ENCODE measurements around the gene MYL10. TPM values are rescaled to one million over a fixed set of nuclear protein-coding genes. Genes with fewer than 3 reads are reported as not detected.

Gene MYL10
- total and polyA plus RNA-seq, 2 of the 13 experiments (the other 11 are each of a cell fraction or from before 2014, with no cell fraction given), result not detected

DNA sequence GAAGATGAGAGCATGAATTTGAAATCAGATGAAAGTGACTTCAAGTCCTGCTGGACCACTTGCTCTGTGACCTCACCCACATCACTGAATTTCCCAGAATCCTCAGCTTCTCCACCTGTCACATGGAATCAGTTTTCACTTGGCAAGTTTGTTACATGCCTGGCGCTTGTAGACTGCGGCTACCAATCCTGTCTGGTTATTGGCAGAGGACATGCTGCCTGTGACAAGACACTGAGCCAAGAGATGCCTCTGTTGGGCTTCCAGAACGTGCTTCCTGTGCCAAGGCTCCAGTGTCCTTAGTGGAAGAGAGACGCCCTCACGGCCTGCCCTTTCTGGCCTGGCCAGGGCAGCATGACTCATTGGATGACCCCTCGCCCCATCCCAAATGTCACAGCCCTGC, 4.4 kb upstream of the MYL10 start:
- CTCF ChIA-PET (ENCODE audit: low intra/inter-chr PET ratio, low total read pairs), result no interaction called here
- Histone ChIP-seq H3K4me2 (ENCODE audit: low read depth, low read length) (no peak overlapping the region), H3K4me1 (ENCODE audit: insufficient read depth, low read length) (peaks cover 7% of the 10 kb centered on the region), H3K36me3 (replicated peaks in 1 of 2; ENCODE audit: control insufficient read depth in 1 of 2, insufficient read depth in 2 of 2, low read length in 2 of 2) (no peaks in the 10 kb centered on the region), H2AFZ (ENCODE audit: low read length) (no peak overlapping the region), H3K79me2 (ENCODE audit: insufficient read depth, low read length) (no peaks in the 10 kb centered on the region), H3K27me3 (ENCODE audit: control insufficient read depth in 1 of 2, insufficient read depth in 2 of 2, low read length in 2 of 2) (peaks cover 2 to 37% of the 10 kb centered on the region in 2 experiments; a peak in 3 of 5 replicates), H4K20me1 (ENCODE audit: insufficient read depth, low read length) (no peaks in the 10 kb centered on the region), H3K4me3 (replicated peaks in 1 of 3; ENCODE audit: insufficient read depth in 1 of 3, low read depth in 2 of 3, low read length in 3 of 3) (no peak overlapping the region), H3K27ac (ENCODE audit: extremely low read length, insufficient read depth, low read length) (no peak overlapping the region), H3K9ac (ENCODE audit: insufficient read depth, low read depth, low read length) (no peak overlapping the region), H3K9me3 (ENCODE audit: low read length) (peaks cover 8% of the 10 kb centered on the region; the same call in 1 of the 2 replicates)
- FAIRE-seq (no peak), ATAC-seq (no peak), DNase-seq (ENCODE audit: low spot score) (no peak)
- intact Hi-C loops (cut with micrococcal nuclease; ENCODE audit: unreplicated experiment), result no loop called here
- POLR2A ChIA-PET, result no interaction called here
- no TSS peak for BruUV-seq (replicated peaks)
- 34% methylated on average over 5 of the region's 6 CpGs for WGBS (ENCODE audit: low lambda C conversion rate)
- in situ Hi-C loops (cut with HindIII; ENCODE audit: extremely low pct_ligation_motif_present, low pct_unique_long_range_greater_than_20kb), result no loop called here
- TF ChIP-seq NCOA2 (CRISPR knock-in tag; IDR thresholded peaks at IDR 0.05), result no peak
- no peak for TF ChIP-seq AKAP8 (CRISPR knock-in tag; IDR thresholded peaks at IDR 0.05)
- no peak for TF ChIP-seq IKZF4 (CRISPR knock-in tag; IDR thresholded peaks at IDR 0.05; ENCODE audit: borderline replicate concordance, low read depth, not compliant biosample characterization)

DNA sequence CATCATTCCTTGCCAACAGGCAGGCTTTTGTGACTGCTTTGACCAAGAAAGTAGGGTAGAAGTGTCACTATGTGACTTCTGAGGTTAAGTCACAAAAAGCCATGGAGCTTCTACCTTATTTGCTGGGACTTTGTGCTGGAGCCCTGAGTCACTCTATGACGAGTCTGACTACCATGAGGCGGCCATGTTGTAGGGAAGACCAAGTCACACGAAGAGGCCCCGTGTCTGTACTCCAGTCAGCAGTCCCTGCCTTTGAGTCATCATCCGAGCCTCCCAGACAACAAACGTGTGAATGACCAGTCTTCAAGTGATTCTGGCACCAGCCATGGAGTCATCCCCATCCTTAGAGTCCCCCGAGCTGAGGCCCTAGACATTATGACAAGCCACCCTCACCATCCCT, 3.5 kb upstream of the MYL10 start:
- TF ChIP-seq CREB1 (IDR thresholded peaks at IDR 0.05), result peak; percentile 45
- TF ChIP-seq CREB1 (CRISPR knock-in tag; IDR thresholded peaks at IDR 0.05), result no peak
- TF ChIP-seq YY1 (IDR thresholded peaks at IDR 0.05; ENCODE audit: insufficient read depth, insufficient replicate concordance, low read depth, low read length), result peak; percentile 29
- no peak for TF ChIP-seq ZNF430 (CRISPR knock-in tag; IDR thresholded peaks at IDR 0.05)
- TF ChIP-seq, protein P1, sequence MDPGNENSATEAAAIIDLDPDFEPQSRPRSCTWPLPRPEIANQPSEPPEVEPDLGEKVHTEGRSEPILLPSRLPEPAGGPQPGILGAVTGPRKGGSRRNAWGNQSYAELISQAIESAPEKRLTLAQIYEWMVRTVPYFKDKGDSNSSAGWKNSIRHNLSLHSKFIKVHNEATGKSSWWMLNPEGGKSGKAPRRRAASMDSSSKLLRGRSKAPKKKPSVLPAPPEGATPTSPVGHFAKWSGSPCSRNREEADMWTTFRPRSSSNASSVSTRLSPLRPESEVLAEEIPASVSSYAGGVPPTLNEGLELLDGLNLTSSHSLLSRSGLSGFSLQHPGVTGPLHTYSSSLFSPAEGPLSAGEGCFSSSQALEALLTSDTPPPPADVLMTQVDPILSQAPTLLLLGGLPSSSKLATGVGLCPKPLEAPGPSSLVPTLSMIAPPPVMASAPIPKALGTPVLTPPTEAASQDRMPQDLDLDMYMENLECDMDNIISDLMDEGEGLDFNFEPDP (CRISPR knock-in tag; conservative IDR thresholded peaks at IDR 0.05), result no peak
- no peak for TF ChIP-seq DDIT3 (CRISPR knock-in tag; IDR thresholded peaks at IDR 0.05)
- TF ChIP-seq ZNF431 (CRISPR knock-in tag; IDR thresholded peaks at IDR 0.05; ENCODE audit: borderline replicate concordance, low read depth), result no peak
- no peak for TF ChIP-seq ZSCAN30 (CRISPR knock-in tag; IDR thresholded peaks at IDR 0.05)
- in situ Hi-C loops (cut with HindIII; ENCODE audit: extremely low pct_ligation_motif_present, low pct_unique_long_range_greater_than_20kb), result no loop called here
- ATAC-seq (no peak), FAIRE-seq (no peak), DNase-seq (ENCODE audit: low spot score) (no peak)
- POLR2A ChIA-PET, result no interaction called here
- no peak overlapping the region for H3K9ac ChIP-seq (ENCODE audit: insufficient read depth, low read depth, low read length)
- intact Hi-C loops (cut with micrococcal nuclease; ENCODE audit: unreplicated experiment), result no loop called here
- H2AFZ ChIP-seq (ENCODE audit: low read length), result no peak overlapping the region
- CTCF ChIA-PET (ENCODE audit: low intra/inter-chr PET ratio, low total read pairs), result no interaction called here
- peaks cover 2 to 40% of the 10 kb centered on the region in 2 experiments; a peak in 3 of 5 replicates for H3K27me3 ChIP-seq (ENCODE audit: control insufficient read depth in 1 of 2, insufficient read depth in 2 of 2, low read length in 2 of 2)
- 26% methylated on average over 4 of the region's 7 CpGs for WGBS (ENCODE audit: low lambda C conversion rate)
- no peak overlapping the region for H3K4me2 ChIP-seq (ENCODE audit: low read depth, low read length)
- no peak overlapping the region for H3K27ac ChIP-seq (ENCODE audit: extremely low read length, insufficient read depth, low read length)
- H3K79me2 ChIP-seq (ENCODE audit: insufficient read depth, low read length), result no peaks in the 10 kb centered on the region
- BruUV-seq (replicated peaks), result no TSS peak
- peaks cover 8% of the 10 kb centered on the region; the same call in 1 of the 2 replicates for H3K9me3 ChIP-seq (ENCODE audit: low read length)
- H3K4me1 ChIP-seq (ENCODE audit: insufficient read depth, low read length), result peaks cover 7% of the 10 kb centered on the region
- no peaks in the 10 kb centered on the region for H3K36me3 ChIP-seq (replicated peaks in 1 of 2; ENCODE audit: control insufficient read depth in 1 of 2, insufficient read depth in 2 of 2, low read length in 2 of 2)
- no peak overlapping the region for H3K4me3 ChIP-seq (replicated peaks in 1 of 3; ENCODE audit: insufficient read depth in 1 of 3, low read depth in 2 of 3, low read length in 3 of 3)
- H4K20me1 ChIP-seq (ENCODE audit: insufficient read depth, low read length), result no peaks in the 10 kb centered on the region

Data from HepG2 (cell line).